ENCODE results near the gene PTGR1.

Gene PTGR1

DNA sequence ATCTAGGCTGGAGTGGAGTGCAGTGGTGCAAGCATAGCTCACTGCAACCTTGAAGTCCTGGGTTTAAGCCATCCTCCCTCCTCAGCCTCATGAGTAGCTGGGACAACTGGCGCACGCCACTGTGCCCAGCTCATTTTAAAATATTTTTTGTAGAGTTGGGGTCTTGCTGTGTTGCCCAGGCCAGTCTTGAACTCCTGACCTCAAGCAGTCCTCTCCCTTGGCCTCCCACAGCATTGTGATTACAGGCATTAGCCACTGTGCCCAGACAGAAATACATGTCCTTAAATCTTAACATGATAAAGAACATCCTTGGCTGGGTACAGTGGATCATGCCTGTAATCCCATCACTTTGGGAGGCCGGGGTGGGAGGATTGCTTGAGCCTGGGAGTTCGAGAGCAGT lies 67.7 kb downstream of the PTGR1 start:
- no peak for DNase-seq

DNA sequence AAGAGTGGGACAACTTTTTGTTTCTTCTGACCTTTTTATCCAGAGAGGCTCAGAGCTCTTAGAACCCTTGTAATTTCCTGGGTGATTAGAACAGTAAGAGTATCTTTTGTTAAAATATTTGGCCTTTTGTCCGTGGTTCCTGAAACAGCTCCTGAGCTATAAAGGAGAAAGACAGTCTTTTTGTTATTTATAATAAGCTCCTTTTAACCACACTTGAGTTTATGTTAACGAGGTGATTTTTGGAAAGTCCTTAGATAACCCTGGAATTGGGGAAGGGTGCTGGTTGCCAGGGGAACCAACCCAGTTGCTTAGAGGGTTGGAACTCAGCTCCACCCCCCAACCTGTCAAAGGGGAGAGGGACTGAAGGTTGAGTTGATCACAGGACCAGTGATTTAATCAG lies 69.7 kb downstream of the PTGR1 start:
- DNase-seq: no peak

DNA sequence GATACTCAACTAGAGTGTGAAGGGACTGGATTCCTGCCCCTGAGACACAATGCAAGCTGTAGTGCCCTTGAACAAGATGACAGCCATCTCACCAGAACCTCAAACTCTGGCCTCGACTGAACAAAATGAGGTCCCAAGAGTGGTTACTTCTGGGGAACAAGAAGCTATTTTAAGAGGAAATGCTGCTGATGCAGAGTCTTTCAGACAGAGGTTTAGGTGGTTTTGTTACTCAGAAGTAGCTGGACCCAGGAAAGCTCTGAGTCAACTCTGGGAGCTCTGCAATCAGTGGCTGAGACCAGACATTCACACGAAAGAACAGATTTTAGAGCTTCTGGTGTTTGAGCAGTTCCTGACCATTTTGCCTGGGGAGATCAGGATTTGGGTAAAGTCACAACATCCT lies 72.1 kb downstream of the PTGR1 start:
- DNase-seq: no peak

DNA sequence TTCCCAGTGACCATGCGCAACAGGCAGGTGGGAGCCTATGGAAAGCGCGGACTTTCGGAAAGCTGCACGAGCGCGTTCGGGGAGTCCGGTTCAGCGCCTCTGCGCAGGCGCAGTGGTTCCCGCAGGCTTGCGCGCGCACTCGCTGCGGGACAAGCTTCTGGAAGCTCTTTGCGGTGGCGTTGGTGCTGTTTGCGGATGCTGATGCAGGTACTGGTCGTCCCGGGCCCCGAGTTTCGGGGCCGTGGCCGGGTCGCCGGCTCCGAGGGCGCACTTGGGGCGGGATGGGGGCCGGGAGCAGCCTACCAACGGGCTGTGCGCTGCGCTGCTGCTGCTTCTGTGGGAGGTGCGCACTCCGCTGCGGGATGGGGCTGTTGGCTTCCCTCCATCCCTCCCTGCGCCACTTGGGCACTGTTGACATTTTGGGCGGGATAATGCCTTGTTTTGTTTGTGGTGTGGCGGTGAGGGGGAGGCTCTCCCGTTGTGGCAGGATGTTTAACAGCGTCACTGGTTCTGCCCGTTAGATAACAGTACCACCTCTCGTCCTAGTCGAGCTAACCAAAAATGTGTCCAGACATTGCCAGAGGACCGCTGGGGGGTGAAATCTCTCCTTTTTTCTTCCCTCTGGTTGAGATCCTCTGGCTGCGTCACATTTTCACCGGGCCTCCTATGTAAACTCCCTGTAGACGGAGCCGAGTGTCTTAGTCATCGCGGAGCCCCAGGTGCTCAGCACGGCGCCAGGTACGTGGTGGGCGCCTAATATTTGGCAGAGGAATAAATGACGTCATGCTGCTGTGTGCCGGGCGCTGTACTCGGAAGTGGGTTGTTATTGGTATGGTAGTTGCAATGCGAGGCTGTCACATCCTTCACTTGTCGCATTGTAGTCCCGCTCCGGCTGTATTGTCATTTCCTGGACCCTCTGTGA lies 74.1 kb downstream of the PTGR1 start, which contains the start of gene ZNF483:
Gene ZNF483, plus strand, starts transcription at position 124 of the 922 bp plus-strand sequence. CDS start 2,217 bp downstream, outside the sequence.
- peak; percentile 68 for DNase-seq

DNA sequence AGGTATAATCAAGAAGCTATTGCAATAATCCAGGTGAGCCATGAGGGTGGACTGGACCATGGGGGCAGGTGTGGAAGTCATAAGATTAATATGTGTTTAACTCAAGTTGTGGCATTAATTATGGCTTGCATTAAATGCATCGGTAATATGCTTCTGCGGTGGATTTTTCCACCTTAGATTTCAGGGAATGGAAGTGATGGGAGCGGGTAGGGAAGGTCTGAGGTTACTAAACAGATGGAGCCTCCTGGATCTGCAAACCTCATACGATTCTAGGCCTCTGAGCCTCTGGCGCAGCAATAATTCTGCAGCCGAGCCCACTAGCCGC lies 74.8 kb downstream of the PTGR1 start:
- DNase-seq: no peak

DNA sequence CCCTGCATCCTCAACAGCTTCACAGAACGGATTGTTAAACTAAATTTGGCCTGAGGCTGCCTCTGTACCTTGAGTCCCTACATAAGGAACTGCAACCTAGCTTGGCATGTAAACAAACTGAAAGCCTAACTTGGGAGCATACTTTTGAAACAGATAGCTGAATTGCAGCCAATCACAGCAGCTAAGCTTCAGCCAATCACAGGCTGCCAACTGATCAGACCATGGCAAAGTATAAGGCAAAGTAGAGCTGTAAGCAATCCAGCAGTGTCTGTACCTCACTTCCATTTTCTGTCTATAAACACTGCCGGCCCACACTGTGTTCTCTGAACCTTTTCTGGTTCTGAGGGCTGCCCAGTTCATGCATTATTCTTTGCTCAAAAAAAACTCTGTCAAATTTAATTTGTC lies 83.4 kb downstream of the PTGR1 start:
- DNase-seq: no peak

DNA sequence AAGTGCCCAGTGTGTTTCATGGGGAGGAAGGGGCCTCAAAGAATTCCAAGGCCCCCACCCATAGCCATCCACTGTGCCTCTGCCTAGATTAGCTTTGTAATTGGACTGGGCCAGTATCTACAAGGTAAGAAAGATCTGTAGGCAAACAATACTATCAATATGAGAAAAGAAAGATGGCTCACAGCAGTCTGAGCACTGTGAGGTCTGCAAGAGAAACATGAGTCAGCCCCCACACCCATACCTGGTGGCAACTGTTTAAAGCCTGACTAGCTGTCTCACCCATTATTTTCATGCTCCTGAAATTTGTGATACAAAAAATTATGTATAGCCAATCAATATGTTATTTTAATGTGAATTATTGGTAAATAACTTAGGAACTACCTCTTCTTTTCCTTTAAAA lies 84.5 kb downstream of the PTGR1 start:
- DNase-seq: no peak

Measured in NCI-H2171 (cell line).